MCF 10A (cell line): ENCODE results near the gene MAOA. TPM values are rescaled to one million over a fixed set of nuclear protein-coding genes. Genes with fewer than 3 reads are reported as not detected.

ENCODE experiments used
- BruUV-seq: library from RNA; stranded (reverse); fragments of 400-500 nt; replicated peaks from 2 replicates; lab custom pipeline; 2021; lab: Mats Ljungman, UMichigan
- CTCF ChIA-PET: fragments of 300-600 bp; sonication (Branson Sonifier 250); formaldehyde crosslinking; extraction: SDS; loops from one replicate; lab custom pipeline; 2021; ENCODE audit warnings: antibody characterized with exemption, inconsistent platforms; lab: Yijun Ruan, JAX
- POLR2A ChIA-PET: fragments of 300-600, 350-650 bp; sonication (Branson Sonifier 250); formaldehyde crosslinking; extraction: SDS; loops from one replicate; lab custom pipeline; 2020; ENCODE audit warnings: antibody characterized with exemption, inconsistent platforms; lab: Yijun Ruan, JAX
- DNase-seq: peaks from one replicate; pipeline ENCODE4 v3.0.0-alpha.2; 2018; ENCODE audit not compliant: unreplicated experiment
- H3K27ac Mint-ChIP-seq: one replicate; pipeline ENCODE4 v1.8.0; 2022; ENCODE audit warnings: mild to moderate bottlenecking, low read depth, mixed read lengths; ENCODE audit not compliant: unreplicated experiment
- H3K27me3 Mint-ChIP-seq: one replicate; pipeline ENCODE4 v1.8.0; 2022; ENCODE audit warnings: mixed read lengths; ENCODE audit not compliant: insufficient read depth, unreplicated experiment
- H3K36me3 Mint-ChIP-seq: one replicate; pipeline ENCODE4 v1.8.0; 2022; ENCODE audit warnings: mild to moderate bottlenecking, moderate library complexity, mixed read lengths; ENCODE audit not compliant: insufficient read depth, unreplicated experiment
- H3K4me1 Mint-ChIP-seq: one replicate; pipeline ENCODE4 v1.8.0; 2022; ENCODE audit warnings: mixed read lengths; ENCODE audit not compliant: insufficient read depth, unreplicated experiment
- H3K4me3 Mint-ChIP-seq: one replicate; pipeline ENCODE4 v1.8.0; 2022; ENCODE audit warnings: mild to moderate bottlenecking, moderate library complexity, mixed read lengths; ENCODE audit not compliant: unreplicated experiment
- H3K9me3 Mint-ChIP-seq: one replicate; pipeline ENCODE4 v1.8.0; 2022; ENCODE audit warnings: mixed read lengths; ENCODE audit not compliant: unreplicated experiment
- CTCF ChIP-seq: fragments of 200-600 bp; IDR thresholded peaks from one replicate; pipeline ENCODE4 v1.8.0; 2022; ENCODE audit warnings: antibody characterized with exemption, mild to moderate bottlenecking; ENCODE audit not compliant: unreplicated experiment
- intact Hi-C: fragments of 100-400 bp; cut with micrococcal nuclease; formaldehyde crosslinking; loops from 2 replicates; pipeline ENCODE4 v1.14.1; 2022
- total RNA-seq: library from RNA; stranded (reverse); gene quantifications from 2 replicates; pipeline ENCODE4 v1.2.3, GENCODE V29; 2022

The MAOA gene
- total RNA-seq, 1 experiment from 2014 or later: 8.2 TPM

- ChIA-PET CTCF (interaction anchor here (0.5 to 0.7 kb wide), 3 partner anchors 29 to 863 kb away, joined by 3 read pairs; no protein-coding TSS in a partner anchor), POLR2A (interaction anchor here (3.7 kb wide), 1 partner anchor 10 kb away, joined by 11 read pairs; no protein-coding TSS in a partner anchor)
- Mint-ChIP-seq H3K9me3 (no peaks in the 10 kb centered on the region), H3K27ac (no peak overlapping the region), H3K4me1 (peaks cover 6% of the 10 kb centered on the region), H3K4me3 (no peak overlapping the region), H3K36me3 (no peaks in the 10 kb centered on the region), H3K27me3 (peaks cover 55% of the 10 kb centered on the region)
- DNase-seq: no peak
- intact Hi-C loops: loop anchor here (5.0 kb wide), 1 partner anchor 58 kb away; no protein-coding TSS in a partner anchor
- no TSS peak for BruUV-seq
- no peak for TF ChIP-seq CTCF
Measured at GRCh38 chrX:43640482-43640881, 15.6 kb upstream of the MAOA start.

- TF ChIP-seq CTCF: no peak
- intact Hi-C loops: loop anchor here (5.0 kb wide), 1 partner anchor 59 kb away; no protein-coding TSS in a partner anchor
- H3K9me3 Mint-ChIP-seq: no peaks in the 10 kb centered on the region
- BruUV-seq: no TSS peak
- peaks cover 46% of the 10 kb centered on the region for H3K27me3 Mint-ChIP-seq
- CTCF ChIA-PET: no interaction called here
- H3K4me3 Mint-ChIP-seq: no peak overlapping the region
- H3K4me1 Mint-ChIP-seq: peaks cover 6% of the 10 kb centered on the region
- DNase-seq: no peak
- no peaks in the 10 kb centered on the region for H3K36me3 Mint-ChIP-seq
- H3K27ac Mint-ChIP-seq: peak overlapping the region; percentile 70
- POLR2A ChIA-PET: interaction anchor here (0.7 to 3.7 kb wide), 4 partner anchors 12 to 52 kb away, joined by 3 to 11 read pairs (median 4); no protein-coding TSS in a partner anchor
Measured at GRCh38 chrX:43641691-43642090, 14.4 kb upstream of the MAOA start.

GRCh38 chrX:43643201-43643600, 12.9 kb upstream of the MAOA start:
- DNase-seq: no peak
- CTCF ChIA-PET: no interaction called here

More at GRCh38 chrX:43643201-43643600, 12.9 kb upstream of the MAOA start:
- Mint-ChIP-seq H3K9me3 (no peaks in the 10 kb centered on the region), H3K36me3 (no peaks in the 10 kb centered on the region), H3K27me3 (peaks cover 38% of the 10 kb centered on the region), H3K27ac (peak overlapping the region; percentile 82), H3K4me3 (peak overlapping the region; percentile 54), H3K4me1 (peaks cover 6% of the 10 kb centered on the region)
- POLR2A ChIA-PET: interaction anchor here (1.4 to 2.9 kb wide), 4 partner anchors 12 to 61 kb away, joined by 4 to 17 read pairs (median 10); partner anchors contain the start of gene MAOA
- intact Hi-C loops: loop anchor here (5.0 kb wide), 1 partner anchor 61 kb away; no protein-coding TSS in a partner anchor
- BruUV-seq: no TSS peak
- TF ChIP-seq CTCF: no peak
